Mesenchymal stem cell (in vitro differentiated cells and primary cell): Measurements from ENCODE around the gene SLC12A7.

Experiments
- DNase-seq: peaks from one replicate; pipeline ENCODE4 v3.0.0-alpha.2; 2013
- H2AFZ ChIP-seq: one replicate; pipeline ENCODE4 v1.6.1; 2013; ENCODE audit warnings: low read depth, mild to moderate bottlenecking, control low read depth, inconsistent platforms, low read length, moderate library complexity
- H2AK5ac ChIP-seq: 2 replicates; pipeline ENCODE4 v1.6.1; 2013; ENCODE audit warnings: low read length, moderate library complexity, mild to moderate bottlenecking, inconsistent platforms; ENCODE audit not compliant: severe bottlenecking
- H2BK120ac ChIP-seq: one replicate; pipeline ENCODE4 v1.6.1; 2013; ENCODE audit warnings: low read depth, mild to moderate bottlenecking, inconsistent platforms, low read length, moderate library complexity
- H2BK12ac ChIP-seq, 2 experiments: one replicate each; pipeline ENCODE4 v1.6.1; 2013; ENCODE audit warnings: inconsistent platforms in 2 of 2, low read length in 2 of 2, mild to moderate bottlenecking in 2 of 2, moderate library complexity in 2 of 2, control low read depth in 1 of 2
- H2BK15ac ChIP-seq: one replicate; pipeline ENCODE4 v1.6.1; 2013; ENCODE audit warnings: mild to moderate bottlenecking, low read depth, inconsistent platforms; ENCODE audit not compliant: poor library complexity, severe bottlenecking
- H2BK5ac ChIP-seq: 2 replicates; pipeline ENCODE4 v1.6.1; 2013; ENCODE audit warnings: low read depth, mild to moderate bottlenecking, low read length, control low read depth, inconsistent platforms; ENCODE audit not compliant: poor library complexity, severe bottlenecking
- H3K14ac ChIP-seq, 2 experiments: one replicate each; pipeline ENCODE4 v1.6.1; 2013; ENCODE audit warnings: inconsistent platforms in 2 of 2, low read length in 2 of 2, control low read depth in 1 of 2, mild to moderate bottlenecking in 1 of 2, moderate library complexity in 1 of 2
- H3K18ac ChIP-seq, 2 experiments: one replicate each; pipeline ENCODE4 v1.6.1; 2013; ENCODE audit warnings: inconsistent platforms in 2 of 2, low read length in 2 of 2, control low read depth in 1 of 2, low read depth in 1 of 2, mild to moderate bottlenecking in 1 of 2
- H3K23ac ChIP-seq, 2 experiments: one replicate each; pipeline ENCODE4 v1.6.1; 2013; ENCODE audit warnings: inconsistent platforms in 2 of 2, low read length in 2 of 2, mild to moderate bottlenecking in 2 of 2, moderate library complexity in 2 of 2, control low read depth in 1 of 2
- H3K27ac ChIP-seq: 2 replicates; pipeline ENCODE4 v1.5.1; 2013; ENCODE audit warnings: mild to moderate bottlenecking, moderate library complexity, low read length, control low read depth, inconsistent platforms; ENCODE audit not compliant: poor library complexity, severe bottlenecking
- H3K27me3 ChIP-seq, 2 experiments: 2 replicates each; pipeline versions ENCODE4 v1.6.1 to v1.7.0; 2013; ENCODE audit warnings: low read length in 2 of 2, mild to moderate bottlenecking in 2 of 2, moderate library complexity in 2 of 2, control low read depth in 1 of 2, inconsistent platforms in 1 of 2; ENCODE audit not compliant: control insufficient read depth in 1 of 2, insufficient read depth in 1 of 2
- H3K36me3 ChIP-seq, 2 experiments: 2 replicates each; pipeline versions ENCODE4 v1.6.1 to v1.7.0; 2013; ENCODE audit warnings: low read length in 2 of 2, control low read depth in 1 of 2, inconsistent platforms in 1 of 2, low read depth in 1 of 2, mild to moderate bottlenecking in 1 of 2; ENCODE audit not compliant: insufficient read depth in 2 of 2, control insufficient read depth in 1 of 2
- H3K4ac ChIP-seq, 2 experiments: one replicate each; pipeline ENCODE4 v1.6.1; 2013; ENCODE audit warnings: inconsistent platforms in 2 of 2, low read length in 2 of 2, mild to moderate bottlenecking in 2 of 2, moderate library complexity in 2 of 2, control low read depth in 1 of 2, low read depth in 1 of 2
- H3K4me1 ChIP-seq: 2 replicates; pipeline ENCODE4 v1.6.1; 2013; ENCODE audit warnings: low read depth, low read length, control low read depth; ENCODE audit not compliant: control insufficient read depth, insufficient read depth
- H3K4me2 ChIP-seq: 2 replicates; pipeline ENCODE4 v1.6.1; 2013; ENCODE audit warnings: low read length, mild to moderate bottlenecking, inconsistent platforms; ENCODE audit not compliant: poor library complexity, severe bottlenecking
- H3K4me3 ChIP-seq, 2 experiments: 2 replicates each; pipeline versions ENCODE4 v1.5.1 to v1.7.0; 2013; ENCODE audit warnings: low read length in 2 of 2, mild to moderate bottlenecking in 2 of 2, control low read depth in 1 of 2, low read depth in 1 of 2; ENCODE audit not compliant: insufficient read depth in 1 of 2
- H3K79me1 ChIP-seq: replicated peaks from 2 replicates; pipeline ENCODE4 v1.6.1; 2013; ENCODE audit warnings: mild to moderate bottlenecking, control low read depth, low read length, inconsistent platforms; ENCODE audit not compliant: poor library complexity, severe bottlenecking
- H3K9ac ChIP-seq: 2 replicates; pipeline ENCODE4 v1.7.0; 2013; ENCODE audit warnings: mild to moderate bottlenecking, low read length, moderate library complexity
- H3K9me3 ChIP-seq: 2 replicates; pipeline ENCODE4 v1.7.0; 2013; ENCODE audit warnings: mild to moderate bottlenecking, low read length; ENCODE audit not compliant: control insufficient read depth
- H4K8ac ChIP-seq: one replicate; pipeline ENCODE4 v1.6.1; 2013; ENCODE audit warnings: inconsistent platforms, mild to moderate bottlenecking, low read length, moderate library complexity
- H4K91ac ChIP-seq: one replicate; pipeline ENCODE4 v1.6.1; 2013; ENCODE audit warnings: mild to moderate bottlenecking, low read length, inconsistent platforms
- WGBS: methylation state at CpG from one replicate; pipeline ENCODE4 v1.1.7; 2013; ENCODE audit warnings: mixed read lengths; 5-methylcytosine and 5-hydroxymethylcytosine counted together

SLC12A7 gene

DNA sequence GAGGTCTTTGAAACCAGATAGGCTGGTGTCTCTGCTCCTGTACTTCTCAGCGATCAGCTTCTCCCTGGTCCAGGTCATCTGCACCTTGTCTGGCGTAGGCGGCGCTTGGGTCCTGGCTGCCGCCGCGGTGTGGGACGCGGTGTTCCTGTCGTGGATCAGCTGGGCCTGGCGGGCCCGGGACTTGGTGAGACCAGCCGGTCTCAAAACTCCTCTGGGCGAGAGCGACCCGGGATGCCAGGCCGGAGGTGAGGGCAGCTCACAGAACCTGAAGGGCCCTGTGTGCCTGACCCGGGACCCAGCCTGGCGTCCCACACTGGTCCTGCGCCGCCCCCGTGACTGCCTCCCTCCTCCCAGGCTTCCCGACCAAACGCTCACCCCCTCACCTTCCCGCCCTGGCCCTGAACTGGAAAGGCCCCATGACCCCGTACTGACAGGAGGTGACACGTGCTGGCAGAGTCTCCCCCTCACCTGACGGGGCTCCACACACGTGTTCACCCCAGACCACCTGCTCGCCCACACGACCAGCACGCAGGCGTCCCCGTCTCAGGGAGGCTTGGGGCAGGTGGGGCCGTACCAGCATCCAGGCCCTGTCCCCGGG lies 54.3 kb downstream of the SLC12A7 start:
- H3K27ac ChIP-seq, result no peak overlapping the region
- H2BK5ac ChIP-seq, result no peak overlapping the region
- no peaks in the 10 kb centered on the region for H3K27me3 ChIP-seq
- H2BK15ac ChIP-seq, result no peak overlapping the region
- 89% methylated on average over 35 of the region's 36 CpGs for WGBS
- H3K14ac ChIP-seq, result no peak overlapping the region
- no peak overlapping the region for H3K9ac ChIP-seq
- H3K4me2 ChIP-seq, result no peak overlapping the region
- no peak overlapping the region for H3K4ac ChIP-seq
- H4K8ac ChIP-seq, result no peak overlapping the region
- H3K9me3 ChIP-seq, result no peaks in the 10 kb centered on the region
- no peak for DNase-seq
- no peak overlapping the region for H2BK12ac ChIP-seq
- H3K4me3 ChIP-seq, result no peak overlapping the region
- H2AFZ ChIP-seq, result no peak overlapping the region
- H3K4me1 ChIP-seq, result no peaks in the 10 kb centered on the region
- no peak overlapping the region for H3K23ac ChIP-seq
- no peak overlapping the region for H3K18ac ChIP-seq
- no peak overlapping the region for H2BK120ac ChIP-seq
- peaks cover 14% of the 10 kb centered on the region in 2 experiments for H3K36me3 ChIP-seq
- no peak overlapping the region for H2AK5ac ChIP-seq
- no peak overlapping the region for H4K91ac ChIP-seq
- no peaks in the 10 kb centered on the region for H3K79me1 ChIP-seq

DNA sequence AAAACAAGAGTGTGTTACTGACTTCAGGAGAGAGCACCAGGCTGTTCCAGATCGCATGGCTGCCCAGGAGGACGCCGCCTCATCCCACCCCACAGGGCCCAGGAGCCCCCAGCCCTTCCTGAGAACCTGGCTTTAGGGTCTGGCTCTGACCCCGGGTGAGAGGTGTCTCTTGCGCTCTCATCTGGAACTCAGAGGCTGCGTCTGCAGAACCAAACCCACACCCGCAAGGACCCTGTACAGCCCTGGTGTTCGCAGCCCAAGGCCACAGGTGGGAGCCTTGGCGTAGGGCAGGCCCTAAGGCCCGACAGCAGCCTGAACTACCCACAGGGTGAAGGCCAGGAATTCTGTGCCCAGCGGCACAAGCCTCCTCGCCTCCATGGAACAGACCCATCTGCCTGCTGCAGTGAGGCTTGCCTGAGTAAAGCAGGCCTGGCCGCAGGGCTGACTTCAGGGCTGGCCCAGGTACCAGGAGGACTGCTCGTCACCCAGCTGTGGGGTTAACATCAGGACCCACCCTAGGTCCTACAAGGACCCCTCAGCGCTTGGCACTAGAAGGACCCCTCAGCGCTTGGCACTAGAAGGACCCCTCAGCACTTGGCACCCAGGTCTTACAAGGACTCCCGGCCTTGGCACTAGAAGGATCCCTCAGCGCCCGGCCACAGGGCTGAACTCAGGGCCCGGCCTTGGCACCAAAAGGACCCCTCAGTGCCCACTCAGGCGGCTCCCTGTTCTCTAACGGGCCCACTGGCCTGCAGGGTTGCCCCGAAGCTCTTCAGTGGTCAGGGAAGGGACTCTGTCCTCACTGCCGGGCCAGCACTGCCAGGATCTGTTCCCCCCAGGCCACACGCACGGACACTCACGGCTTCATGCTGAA lies 55.0 kb downstream of the SLC12A7 start:
- Histone ChIP-seq H2BK12ac (no peak overlapping the region), H2BK5ac (no peak overlapping the region), H2AK5ac (no peak overlapping the region), H4K8ac (no peak overlapping the region), H3K14ac (peak overlapping the region in 1 of 2 experiments; percentile 35), H3K36me3 (peaks cover 14 to 17% of the 10 kb centered on the region in 2 experiments), H3K4ac (no peak overlapping the region), H3K79me1 (no peaks in the 10 kb centered on the region), H4K91ac (no peak overlapping the region), H3K9me3 (no peaks in the 10 kb centered on the region), H2BK120ac (no peak overlapping the region), H3K4me1 (no peaks in the 10 kb centered on the region), H3K23ac (no peak overlapping the region), H3K27ac (no peak overlapping the region), H2AFZ (no peak overlapping the region), H3K9ac (no peak overlapping the region), H3K18ac (no peak overlapping the region), H3K27me3 (no peaks in the 10 kb centered on the region), H3K4me2 (no peak overlapping the region), H3K4me3 (no peak overlapping the region), H2BK15ac (no peak overlapping the region)
- no peak for DNase-seq
- WGBS, result 94% methylated on average over 27 of the region's 27 CpGs

DNA sequence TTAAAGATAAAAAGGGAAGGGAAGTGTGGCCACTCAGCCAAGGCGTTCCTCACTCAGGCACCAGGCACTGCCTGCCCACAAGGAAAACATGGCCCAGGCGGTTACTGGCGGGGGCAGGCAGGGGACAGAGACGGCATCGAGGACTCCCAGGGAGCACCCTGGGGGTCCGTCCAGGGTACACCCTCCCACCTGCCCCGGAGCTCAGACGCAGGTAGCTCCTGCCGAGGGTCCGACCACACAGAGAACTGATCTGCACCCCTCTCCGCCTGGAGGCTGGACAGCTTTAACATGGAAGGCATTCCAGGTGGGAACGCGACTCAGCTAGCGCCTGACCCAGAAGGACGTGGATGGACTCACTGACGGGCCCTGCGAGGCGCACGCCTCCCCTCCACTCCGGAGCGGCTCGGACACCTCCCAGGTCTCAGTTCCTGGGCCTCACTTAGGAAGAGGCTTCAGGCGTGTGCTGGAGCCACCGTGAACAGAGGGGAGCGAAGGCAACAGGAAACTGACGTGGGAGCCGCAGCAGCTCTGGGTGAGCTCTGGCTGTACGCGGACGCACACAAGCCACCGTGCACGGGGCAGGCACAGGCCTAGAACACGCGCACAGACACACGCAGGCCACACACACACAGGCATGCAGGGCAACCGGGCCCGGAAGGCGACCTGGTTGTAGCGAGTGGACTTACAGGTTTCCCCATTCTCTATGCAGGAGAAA lies 55.8 kb downstream of the SLC12A7 start:
- no peak for DNase-seq
- no peak overlapping the region for H3K18ac ChIP-seq
- H2BK120ac ChIP-seq, result no peak overlapping the region
- H3K9me3 ChIP-seq, result no peaks in the 10 kb centered on the region
- H2BK5ac ChIP-seq, result no peak overlapping the region
- H4K8ac ChIP-seq, result no peak overlapping the region
- no peak overlapping the region for H3K23ac ChIP-seq
- no peak overlapping the region for H3K14ac ChIP-seq
- no peak overlapping the region for H2BK12ac ChIP-seq
- 94% methylated on average over 38 of the region's 39 CpGs for WGBS
- no peak overlapping the region for H2AK5ac ChIP-seq
- no peaks in the 10 kb centered on the region for H3K79me1 ChIP-seq
- H3K27me3 ChIP-seq, result no peaks in the 10 kb centered on the region
- H4K91ac ChIP-seq, result no peak overlapping the region
- no peak overlapping the region for H3K4me3 ChIP-seq
- no peak overlapping the region for H3K27ac ChIP-seq
- H3K4ac ChIP-seq, result no peak overlapping the region
- no peak overlapping the region for H3K9ac ChIP-seq
- no peak overlapping the region for H3K4me2 ChIP-seq
- no peak overlapping the region for H2BK15ac ChIP-seq
- H3K4me1 ChIP-seq, result no peaks in the 10 kb centered on the region
- peaks cover 14 to 21% of the 10 kb centered on the region in 2 experiments for H3K36me3 ChIP-seq
- no peak overlapping the region for H2AFZ ChIP-seq
